Activated CD4-positive, alpha-beta memory T cell treated with anti-CD3 and anti-CD28 coated beads, Interleukin-2, amount 10 ng/mL, durations not matched to agents 7 days and 5 days (primary cell): ENCODE results near the gene DYNC1LI2. TPM values are rescaled to one million over a fixed set of nuclear protein-coding genes. Genes with fewer than 3 reads are reported as not detected.

Experiments used
- total RNA-seq, 2 experiments: library from RNA; stranded (reverse); gene quantifications; one replicate each; pipeline ENCODE4 v1.2.3, GENCODE V29; 2021

The DYNC1LI2 gene
- total RNA-seq, 2 experiments from 2014 or later: 50.1 to 52.9 TPM

Other genes starting within 250 kb of the DYNC1LI2 start
- 10 to 100 TPM; 13.4 to 13.9 TPM for gene TK2, start 201.5 kb downstream of the DYNC1LI2 start, total RNA-seq
- 100 to 1,000 TPM; 183 to 188 TPM for gene CKLF, start 199.0 kb downstream of the DYNC1LI2 start, total RNA-seq
- gene CMTM1, start 185.2 kb downstream of the DYNC1LI2 start, total RNA-seq: 10 to 100 TPM; 16.6 to 17.8 TPM
- gene CMTM2, start 172.1 kb downstream of the DYNC1LI2 start, total RNA-seq: under 1 TPM; 0.43 to 0.83 TPM
- 100 to 1,000 TPM; 111 TPM for gene CMTM3, start 146.9 kb downstream of the DYNC1LI2 start, total RNA-seq
- under 1 TPM; 0.53 to 0.58 TPM for gene CMTM4, start 54.9 kb downstream of the DYNC1LI2 start, total RNA-seq
- under 1 TPM in 1 of 2 experiments, not detected in 1; 0.15 TPM for gene TERB1, start 50.0 kb upstream of the DYNC1LI2 start, total RNA-seq
- 10 to 100 TPM; 76.5 to 78.2 TPM for gene NAE1, start 79.4 kb upstream of the DYNC1LI2 start, total RNA-seq
- under 1 TPM in 1 of 2 experiments, not detected in 1; 0.13 TPM for gene CA7, start 92.8 kb upstream of the DYNC1LI2 start, total RNA-seq
- gene PDP2, start 128.9 kb upstream of the DYNC1LI2 start, total RNA-seq: 10 to 100 TPM; 30.7 to 33.9 TPM
- gene CDH16, start 167.3 kb upstream of the DYNC1LI2 start, total RNA-seq: not detected
- 1 to 10 TPM; 1.0 to 1.3 TPM for gene RRAD, start 173.9 kb upstream of the DYNC1LI2 start, total RNA-seq
- gene CIAO2B, start 182.8 kb upstream of the DYNC1LI2 start, total RNA-seq: 100 to 1,000 TPM; 116 to 121 TPM
- gene CES2, start 183.9 kb upstream of the DYNC1LI2 start, total RNA-seq: 10 to 100 TPM; 32.9 to 33.5 TPM
- gene CES3, start 209.7 kb upstream of the DYNC1LI2 start, total RNA-seq: 1 to 10 TPM; 6.1 to 6.3 TPM
- gene CES4A, start 237.0 kb upstream of the DYNC1LI2 start, total RNA-seq: 10 to 100 TPM; 37.8 to 39.3 TPM